ENCODE data around the gene KMT2A. TPM values are rescaled to one million over a fixed set of nuclear protein-coding genes. Genes with fewer than 3 reads are reported as not detected.

The KMT2A gene
- polyA plus RNA-seq, 2 of the 4 experiments (the other 2 are of a cell fraction), result 6.8 to 20.3 TPM

GRCh38 chr11:118406599-118407166 lies 29.6 kb upstream of the KMT2A start:
- H3K4me3 ChIP-seq, result no peak overlapping the region
- H3K9me3 ChIP-seq, result no peaks in the 10 kb centered on the region
- FAIRE-seq (no peak), ATAC-seq (no peak), DNase-seq (ENCODE audit: low read depth in 1 of 2, low spot score in 1 of 2) (no peak)
- H3K4me1 ChIP-seq, result peaks cover 19% of the 10 kb centered on the region
- TF ChIP-seq POLR2AphosphoS2 (conservative IDR thresholded peaks at IDR 0.05; ENCODE audit: low read length), result no peak
- no peak for TF ChIP-seq RARB (CRISPR knock-in tag; IDR thresholded peaks at IDR 0.05)
- TF ChIP-seq MAZ (IDR thresholded peaks at IDR 0.05; ENCODE audit: borderline replicate concordance, low read depth, low read length), result no peak
- 86% methylated on average over 7 of the region's 7 CpGs for WGBS (ENCODE audit: missing lambda C conversion rate)
- no peak overlapping the region for H3K4me2 ChIP-seq
- ChIA-PET CTCF (interaction anchor here (1.2 to 1.3 kb wide), 2 partner anchors 56 to 235 kb away, joined by 3 to 4 read pairs; no protein-coding TSS in a partner anchor), POLR2A (no interaction called here)
- no peak overlapping the region for H3K27ac ChIP-seq

GRCh38 chr11:118410055-118410745 lies 26.1 kb upstream of the KMT2A start:
- ChIA-PET POLR2A (no interaction called here), CTCF (interaction anchor here (1.5 to 1.7 kb wide), 2 partner anchors 78 to 212 kb away, joined by 3 to 4 read pairs; no protein-coding TSS in a partner anchor)
- Histone ChIP-seq H3K27ac (no peak overlapping the region), H3K4me2 (no peak overlapping the region), H3K9me3 (no peaks in the 10 kb centered on the region), H3K4me3 (no peak overlapping the region), H3K4me1 (peaks cover 2% of the 10 kb centered on the region)
- TF ChIP-seq MAZ (IDR thresholded peaks at IDR 0.05; ENCODE audit: borderline replicate concordance, low read depth, low read length) (no peak), PBX3 (IDR thresholded peaks at IDR 0.05) (no peak), HOXA7 (CRISPR knock-in tag; IDR thresholded peaks at IDR 0.05) (no peak), CHD2 (IDR thresholded peaks at IDR 0.05; ENCODE audit: low read length, partially characterized antibody) (no peak), HOXB13 (CRISPR knock-in tag; IDR thresholded peaks at IDR 0.05; ENCODE audit: low read depth) (no peak), E2F6 (IDR thresholded peaks at IDR 0.05; ENCODE audit: borderline replicate concordance, low read depth) (no peak), POLR2AphosphoS2 (conservative IDR thresholded peaks at IDR 0.05; ENCODE audit: low read length) (no peak), RFX5 (IDR thresholded peaks at IDR 0.05) (no peak), ESRRA (IDR thresholded peaks at IDR 0.05; ENCODE audit: borderline replicate concordance, low read length) (no peak), SMC3 (IDR thresholded peaks at IDR 0.05) (no peak), HDAC2 (IDR thresholded peaks at IDR 0.05) (no peak), ZFP36 (IDR thresholded peaks at IDR 0.05; ENCODE audit: borderline replicate concordance, partially characterized antibody) (no peak), ZNF302 (CRISPR knock-in tag; IDR thresholded peaks at IDR 0.05) (no peak), HEYL (CRISPR knock-in tag; IDR thresholded peaks at IDR 0.05) (no peak)
- FAIRE-seq (no peak), ATAC-seq (no peak), DNase-seq (ENCODE audit: low read depth in 1 of 2, low spot score in 1 of 2) (no peak)
- 87% methylated on average over 7 of the region's 7 CpGs for WGBS (ENCODE audit: missing lambda C conversion rate)

- Histone ChIP-seq H3K9me3 (no peaks in the 10 kb centered on the region), H3K4me3 (no peak overlapping the region), H3K4me1 (peaks cover 12% of the 10 kb centered on the region), H3K27ac (no peak overlapping the region), H3K4me2 (no peak overlapping the region)
- ChIA-PET CTCF (interaction anchor here (0.6 to 1.1 kb wide), 2 partner anchors 18 to 38 kb away, joined by 3 read pairs; no protein-coding TSS in a partner anchor), POLR2A (no interaction called here)
- FAIRE-seq (no peak), DNase-seq (ENCODE audit: low read depth in 1 of 2, low spot score in 1 of 2) (no peak), ATAC-seq (no peak)
- no peak for TF ChIP-seq PHF8 (IDR thresholded peaks at IDR 0.05; ENCODE audit: borderline replicate concordance, low read depth)
- no peak for TF ChIP-seq ZNF302 (CRISPR knock-in tag; IDR thresholded peaks at IDR 0.05)
- TF ChIP-seq POLR2AphosphoS2 (conservative IDR thresholded peaks at IDR 0.05; ENCODE audit: low read length), result no peak
- no peak for TF ChIP-seq KDM5A (IDR thresholded peaks at IDR 0.05)
- TF ChIP-seq RCOR1 (IDR thresholded peaks at IDR 0.05; ENCODE audit: low read depth, low read length), result no peak
- TF ChIP-seq RFX5 (IDR thresholded peaks at IDR 0.05), result no peak
- TF ChIP-seq EP300 (IDR thresholded peaks at IDR 0.05), result no peak
- WGBS (ENCODE audit: missing lambda C conversion rate), result 91% methylated on average over 4 of the region's 4 CpGs
These were observed 24.8 kb upstream of the KMT2A start for GRCh38 chr11:118411530-118411929.
